HG02870 (cell line): ENCODE results near the gene CLEC1A.
"Not testable (repeated sequence)": the region's sequence is repeated elsewhere in the genome, so short reads cannot be mapped to it uniquely, and the experiment has no call there.

Source experiments
- ATAC-seq: cut with Tn5 transposase; IDR thresholded peaks from one replicate; pipeline ENCODE4 v1.9.1; 2021; ENCODE audit warnings: mild to moderate bottlenecking, moderate library complexity; ENCODE audit not compliant: unreplicated experiment

Gene CLEC1A

DNA sequence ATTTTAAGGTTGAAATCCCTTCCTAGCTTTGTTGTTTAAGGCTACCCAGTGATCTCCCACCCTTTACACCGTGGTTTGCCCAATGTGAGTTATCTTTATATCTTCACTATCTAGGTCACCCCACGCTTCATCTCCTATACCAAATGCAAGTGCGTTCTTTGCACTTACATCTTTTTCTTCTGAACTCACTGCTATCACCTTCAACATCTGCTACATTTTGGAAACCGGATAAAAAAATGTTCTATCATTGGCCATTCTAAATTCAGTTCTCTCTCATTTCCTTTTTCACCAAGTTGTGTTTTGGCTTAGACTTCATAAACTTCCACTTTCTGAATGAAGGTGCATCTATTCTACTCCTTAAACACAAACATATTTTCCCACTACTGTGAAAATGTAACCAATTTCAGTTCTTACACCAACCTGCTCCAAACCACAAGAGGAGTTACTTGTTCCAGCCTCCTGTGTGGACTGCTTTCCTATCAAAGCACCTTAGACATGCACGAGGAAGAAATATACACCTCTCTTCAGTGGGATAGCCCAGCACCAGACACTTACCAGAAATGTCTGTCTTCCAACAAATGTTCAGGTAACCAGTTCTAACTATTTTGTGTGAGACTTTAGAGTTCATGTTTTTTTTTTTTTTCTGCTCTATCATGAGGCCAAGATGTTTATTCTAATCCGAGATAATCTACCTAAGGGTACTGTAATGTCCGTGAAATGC lies 46.4 kb downstream of the CLEC1A start:
- no peak for ATAC-seq

DNA sequence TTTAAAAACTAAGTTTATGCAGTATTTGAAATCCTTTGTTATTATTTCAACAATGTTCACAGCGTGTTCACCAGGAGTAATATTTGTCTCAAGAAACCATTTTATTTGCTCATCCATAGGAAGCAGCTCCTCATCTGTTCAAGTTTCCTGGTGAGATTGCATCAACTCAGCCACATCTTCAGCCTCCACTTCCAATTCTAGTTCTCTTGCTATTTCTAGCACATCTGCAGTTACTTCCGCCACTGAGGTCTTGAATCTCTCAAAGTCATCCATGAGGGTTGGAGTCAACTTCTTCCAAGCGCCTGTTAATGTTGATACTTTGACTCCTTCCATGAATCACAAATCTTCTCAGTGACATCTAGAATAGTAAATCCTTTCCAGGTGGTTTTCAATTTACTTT lies 50.3 kb downstream of the CLEC1A start:
- no peak for ATAC-seq

DNA sequence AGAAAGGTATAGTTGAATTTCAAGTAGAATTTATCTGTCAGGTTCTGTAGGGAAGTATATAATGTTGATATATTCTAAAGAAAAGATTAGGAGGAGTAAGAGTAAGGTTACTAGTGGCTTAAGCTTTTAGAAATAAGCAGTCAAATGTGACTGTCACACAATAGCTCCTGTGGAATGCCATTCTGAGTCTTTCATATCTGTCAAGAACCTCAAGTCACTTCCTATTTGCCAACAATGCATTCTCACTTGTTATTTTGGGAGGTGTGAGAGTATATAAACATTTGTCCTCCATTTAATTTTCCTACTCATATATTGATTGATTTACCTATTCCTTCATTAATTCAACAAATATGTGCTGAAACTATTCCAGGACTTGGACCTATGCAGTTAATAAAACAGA lies 56.6 kb downstream of the CLEC1A start:
- no peak for ATAC-seq

DNA sequence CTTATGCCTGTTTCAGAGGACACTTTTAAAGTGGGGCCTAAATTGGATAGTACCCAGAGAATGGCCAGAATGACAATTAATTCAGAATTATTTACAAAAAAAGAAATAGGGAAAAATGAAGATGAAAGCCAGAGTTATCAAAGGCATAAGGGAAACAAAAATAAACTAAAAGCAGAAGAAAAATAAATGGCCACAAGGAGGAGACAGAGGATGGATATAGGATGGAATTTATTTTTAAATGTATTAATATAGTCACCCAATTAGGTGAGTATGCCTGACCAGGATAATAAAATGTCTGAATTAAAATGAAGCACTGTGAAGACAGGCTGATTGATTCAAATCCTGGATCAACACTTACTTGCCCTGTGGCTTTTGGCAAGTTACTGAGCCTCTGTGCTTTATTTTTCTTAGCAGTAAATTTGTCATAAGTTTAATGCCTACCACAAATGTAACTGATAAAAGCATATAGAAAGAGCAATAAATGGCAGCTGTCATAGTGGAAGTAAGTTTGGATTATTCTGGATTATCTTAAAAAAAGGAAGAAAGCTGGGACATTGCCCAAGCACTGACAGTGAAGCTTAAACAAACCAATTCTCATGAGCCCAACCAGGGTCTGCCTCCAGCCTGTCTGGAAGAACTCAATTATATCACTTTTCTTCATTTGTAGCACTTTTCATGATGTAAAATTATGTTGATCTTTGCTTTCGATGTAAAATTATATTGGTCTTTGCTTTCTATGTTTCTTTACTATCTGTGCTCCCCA lies 64.8 kb downstream of the CLEC1A start:
- ATAC-seq, result no peak

DNA sequence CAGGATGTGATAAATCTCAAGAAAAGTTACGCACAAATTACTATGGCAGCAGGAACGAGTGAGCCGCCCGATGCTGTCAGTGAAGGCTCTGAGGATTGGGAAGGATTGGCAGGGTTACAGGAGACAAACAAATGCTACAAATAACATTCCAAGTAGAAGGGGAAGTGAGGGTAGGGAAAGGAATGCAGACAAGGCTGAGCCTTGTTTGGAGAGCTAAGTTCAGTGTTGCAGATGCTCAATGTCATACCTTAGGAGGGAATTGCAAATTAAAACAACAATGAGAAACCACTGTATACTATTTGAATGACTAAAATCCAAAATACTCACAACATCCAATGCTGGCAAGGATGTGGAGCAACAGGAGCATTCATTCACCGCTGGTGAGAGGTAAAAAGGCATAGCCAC lies 67.0 kb downstream of the CLEC1A start:
- ATAC-seq, result no peak

DNA sequence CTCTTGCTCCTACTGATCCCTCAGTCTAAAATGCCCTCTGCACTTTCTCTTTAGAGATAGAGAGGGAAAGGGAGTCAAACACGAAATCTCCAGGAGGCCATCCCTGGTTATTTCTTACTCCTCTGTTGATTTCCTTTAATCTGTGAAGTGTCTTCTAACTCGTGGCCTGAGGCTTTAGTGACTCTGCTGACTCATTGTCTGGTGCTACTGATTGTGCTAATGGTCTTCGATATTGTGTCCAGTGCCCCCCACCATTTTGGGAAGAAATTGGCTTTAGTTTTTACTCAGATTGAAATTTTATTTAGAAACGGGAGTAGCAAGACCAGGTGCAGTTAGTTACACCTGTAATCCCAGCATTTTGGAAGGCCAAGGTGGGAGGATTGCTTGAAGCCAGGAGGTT lies 67.5 kb downstream of the CLEC1A start:
- ATAC-seq, result no peak

DNA sequence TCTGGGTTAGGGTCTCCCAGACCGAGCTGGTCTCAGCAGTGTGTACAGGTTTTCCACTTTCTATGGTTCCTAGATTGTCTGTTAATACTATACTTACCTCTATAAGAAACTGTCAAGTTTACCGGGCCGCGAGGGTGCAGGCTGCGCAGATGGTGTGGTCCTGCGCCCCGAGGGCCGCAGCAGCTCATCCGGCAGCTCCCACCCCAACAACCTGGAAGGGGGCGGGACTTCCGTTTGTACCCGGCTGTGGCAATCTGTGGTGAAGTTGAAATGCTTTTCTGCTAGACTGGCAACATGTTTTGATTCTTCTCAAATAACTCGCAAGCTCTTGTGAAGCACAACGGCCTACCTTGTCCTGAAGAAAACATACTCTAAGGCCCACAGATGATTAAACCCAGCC lies 68.3 kb downstream of the CLEC1A start, which contains the start of gene CLEC9A:
CLEC9A (plus strand) TSS at position 237 of the 400 bp plus-strand sequence. CDS start 22,006 bp downstream, outside the sequence.
- ATAC-seq, result no peak

DNA sequence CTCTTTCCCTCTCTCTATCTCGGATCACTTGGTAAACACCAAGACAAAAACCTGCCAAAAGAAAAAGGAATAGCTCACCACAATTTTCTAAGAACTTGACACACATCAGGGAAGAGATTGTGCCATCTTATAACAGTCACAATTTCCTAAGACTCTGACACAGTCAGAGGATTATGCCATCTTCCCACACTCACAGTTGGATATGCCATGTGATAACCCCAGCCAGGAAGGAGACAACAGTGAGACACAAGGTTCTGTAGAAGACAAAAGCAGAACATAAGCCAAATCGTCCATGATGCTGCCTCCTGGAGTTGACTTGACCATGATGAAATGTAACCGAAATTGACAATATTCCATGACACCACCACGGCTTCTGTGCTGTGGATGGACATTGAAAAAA lies 71.1 kb downstream of the CLEC1A start:
- no peak for ATAC-seq

DNA sequence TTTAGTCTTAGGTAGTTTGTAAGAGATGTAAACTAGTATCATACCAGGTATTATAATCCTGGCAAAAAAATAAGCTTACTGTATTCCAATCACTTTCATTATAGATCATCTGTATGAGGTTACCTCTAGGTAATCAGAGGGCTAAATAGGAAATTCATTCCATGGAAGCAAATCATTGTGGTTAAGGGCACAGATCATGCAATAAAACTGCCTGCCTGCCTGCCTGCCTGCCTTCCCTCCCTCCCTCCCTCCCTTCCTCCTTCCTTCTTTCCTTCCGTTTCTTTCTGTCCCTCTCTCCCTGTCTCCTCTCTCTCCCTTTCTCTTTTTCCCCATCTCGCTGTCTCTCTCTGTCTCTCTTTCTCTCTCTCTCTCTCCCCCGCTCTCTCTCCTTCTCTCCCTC lies 71.5 kb downstream of the CLEC1A start:
- no peak for ATAC-seq

DNA sequence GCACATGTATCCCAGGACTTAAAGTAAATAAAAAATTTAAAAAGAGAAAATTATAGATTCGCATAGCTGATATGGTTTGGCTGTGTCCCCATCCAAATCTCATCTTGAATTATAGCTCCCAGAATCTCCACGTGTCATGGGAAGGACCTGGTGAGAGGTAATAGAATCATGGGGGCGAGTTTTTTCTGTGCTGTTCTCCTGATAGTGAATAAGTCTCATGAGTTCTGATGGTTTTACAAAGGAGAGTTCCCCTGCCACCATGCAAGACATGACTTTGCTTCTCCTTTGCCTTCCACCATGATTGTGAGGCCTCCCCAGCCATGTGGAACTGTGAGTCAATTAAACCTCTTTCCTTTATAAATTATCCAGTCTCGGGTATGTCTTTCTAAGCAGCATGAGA lies 72.1 kb downstream of the CLEC1A start:
- ATAC-seq, result not testable (repeated sequence)

DNA sequence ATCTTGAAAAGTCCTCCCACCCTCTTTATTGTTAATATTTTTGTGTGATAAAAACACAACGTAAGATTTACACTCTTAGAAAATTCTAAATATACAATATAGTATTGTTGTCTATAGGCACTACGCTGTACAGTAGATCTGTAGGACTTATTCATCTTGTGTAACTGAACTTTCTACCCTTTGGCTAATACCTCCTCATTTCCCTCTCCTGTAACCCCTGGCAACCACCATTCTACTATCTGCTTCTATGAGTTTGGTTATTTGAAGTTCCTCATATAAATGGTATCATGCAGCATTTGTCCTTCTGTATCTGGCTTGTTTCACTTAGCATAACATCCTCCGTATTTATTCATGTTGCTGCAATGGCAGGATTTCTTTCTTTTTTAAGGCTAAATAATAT lies 73.5 kb downstream of the CLEC1A start:
- no peak for ATAC-seq

DNA sequence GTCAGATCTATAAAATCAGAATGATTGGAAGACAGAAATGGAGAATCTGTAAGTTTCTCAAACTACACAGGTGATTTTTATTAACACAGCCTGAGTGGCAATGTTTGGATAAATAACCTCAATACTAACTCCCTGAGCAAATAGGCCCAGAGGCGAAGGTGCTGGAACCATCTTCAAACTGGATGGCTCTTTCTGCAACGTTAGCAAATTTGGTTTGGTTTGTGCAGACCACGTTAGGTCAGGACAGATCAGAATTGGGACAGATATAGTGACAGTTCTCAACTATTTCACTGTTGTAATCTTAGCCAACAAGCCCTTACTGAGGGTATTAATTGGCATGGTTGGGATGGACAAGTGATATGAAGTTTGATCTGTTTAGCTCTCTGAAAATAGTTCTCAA lies 77.4 kb downstream of the CLEC1A start:
- no peak for ATAC-seq
